Neuronal stem cell (in vitro differentiated cells): ENCODE data around the gene SLF2.

ENCODE experiments used
- DNase-seq: peaks from one replicate; pipeline ENCODE4 v3.0.0-alpha.2; 2013; ENCODE audit warnings: low spot score
- H2AFZ ChIP-seq: one replicate; pipeline ENCODE4 v1.6.1; 2013; ENCODE audit warnings: mild to moderate bottlenecking, low read length, inconsistent platforms
- H2AK5ac ChIP-seq: 2 replicates; pipeline ENCODE4 v1.6.1; 2013; ENCODE audit warnings: low read depth, mild to moderate bottlenecking, inconsistent platforms, low read length, moderate library complexity, mixed read lengths
- H2BK120ac ChIP-seq: 2 replicates; pipeline ENCODE4 v1.6.1; 2013; ENCODE audit warnings: low read depth, mild to moderate bottlenecking, inconsistent platforms, low read length, moderate library complexity, mixed read lengths
- H2BK12ac ChIP-seq: one replicate; pipeline ENCODE4 v1.6.1; 2013; ENCODE audit warnings: low read length, inconsistent platforms
- H2BK15ac ChIP-seq: 2 replicates; pipeline ENCODE4 v1.6.1; 2013; ENCODE audit warnings: mild to moderate bottlenecking, low read length, inconsistent platforms, mixed read lengths
- H2BK5ac ChIP-seq: one replicate; pipeline ENCODE4 v1.6.1; 2013; ENCODE audit warnings: inconsistent platforms, mild to moderate bottlenecking, low read length, moderate library complexity
- H3K14ac ChIP-seq: one replicate; pipeline ENCODE4 v1.6.1; 2013; ENCODE audit warnings: low read length, inconsistent platforms
- H3K18ac ChIP-seq: 2 replicates; pipeline ENCODE4 v1.6.1; 2013; ENCODE audit warnings: low read length, inconsistent platforms
- H3K23ac ChIP-seq: 2 replicates; pipeline ENCODE4 v1.6.1; 2013; ENCODE audit warnings: low read depth, mild to moderate bottlenecking, mixed read lengths, low read length, inconsistent platforms; ENCODE audit not compliant: poor library complexity
- H3K27ac ChIP-seq: replicated peaks from 3 replicates; pipeline ENCODE4 v1.5.1; 2013; ENCODE audit warnings: low read length, inconsistent platforms
- H3K27me3 ChIP-seq, 3 experiments: 2 replicates each; pipeline ENCODE4 v1.6.1; 2013; ENCODE audit warnings: low read length in 3 of 3, mild to moderate bottlenecking in 2 of 3, inconsistent platforms in 1 of 3, low read depth in 1 of 3, mixed read lengths in 1 of 3, moderate library complexity in 1 of 3; ENCODE audit not compliant: control insufficient read depth in 3 of 3, insufficient read depth in 3 of 3
- H3K36me3 ChIP-seq, 2 donors: replicated peaks in 1 of 2; 2 replicates each; pipeline ENCODE4 v1.6.1; 2013; ENCODE audit warnings: low read length in 2 of 2; ENCODE audit not compliant: control insufficient read depth in 2 of 2, insufficient read depth in 2 of 2
- H3K4ac ChIP-seq: 2 replicates; pipeline ENCODE4 v1.6.1; 2013; ENCODE audit warnings: inconsistent platforms, mild to moderate bottlenecking, low read length, moderate library complexity
- H3K4me1 ChIP-seq, 2 donors: 1 replicate in 1 of 2; 2 replicates in 1 of 2; pipeline ENCODE4 v1.6.1; 2013; ENCODE audit warnings: low read length in 2 of 2, low read depth in 1 of 2; ENCODE audit not compliant: control insufficient read depth in 2 of 2, insufficient read depth in 1 of 2
- H3K4me2 ChIP-seq: one replicate; pipeline ENCODE4 v1.6.1; 2013; ENCODE audit warnings: mild to moderate bottlenecking, low read length, inconsistent platforms; ENCODE audit not compliant: insufficient read depth, poor library complexity, severe bottlenecking
- H3K4me3 ChIP-seq, 2 donors: 2 replicates each; pipeline ENCODE4 v1.5.1; 2013; ENCODE audit warnings: low read length in 2 of 2, mild to moderate bottlenecking in 2 of 2, inconsistent platforms in 1 of 2, moderate library complexity in 1 of 2
- H3K79me1 ChIP-seq: one replicate; pipeline ENCODE4 v1.6.1; 2013; ENCODE audit warnings: low read depth, mild to moderate bottlenecking, inconsistent platforms, low read length, moderate library complexity
- H3K9ac ChIP-seq: one replicate; pipeline ENCODE4 v1.6.1; 2013; ENCODE audit warnings: mild to moderate bottlenecking, low read depth, low read length, inconsistent platforms; ENCODE audit not compliant: poor library complexity
- H3K9me3 ChIP-seq, 2 donors: replicated peaks in 1 of 2; 2 replicates each; pipeline versions ENCODE3 to v1.6.1; 2013; ENCODE audit warnings: low read length in 2 of 2, mild to moderate bottlenecking in 2 of 2, inconsistent platforms in 1 of 2, low read depth in 1 of 2, mixed read lengths in 1 of 2, moderate library complexity in 1 of 2; ENCODE audit not compliant: control insufficient read depth in 2 of 2, insufficient read depth in 1 of 2
- H4K8ac ChIP-seq: one replicate; pipeline ENCODE4 v1.6.1; 2013; ENCODE audit warnings: low read depth, mild to moderate bottlenecking, inconsistent platforms, low read length, moderate library complexity
- H4K91ac ChIP-seq: one replicate; pipeline ENCODE4 v1.6.1; 2013; ENCODE audit warnings: low read length, low read depth, mild to moderate bottlenecking, inconsistent platforms; ENCODE audit not compliant: poor library complexity
- WGBS, 2 donors: extraction: QIAGEN DNeasy Blood & Tissue Kit; methylation state at CpG; one replicate each; pipeline ENCODE4 v1.1.7; 2013; ENCODE audit warnings: missing lambda C conversion rate in 2 of 2, mixed read lengths in 1 of 2; ENCODE audit not compliant: insufficient read length in 2 of 2, insufficient replicate concordance in 1 of 2; ENCODE audit errors: extremely low coverage in 2 of 2; 5-methylcytosine and 5-hydroxymethylcytosine counted together

Gene SLF2

DNA sequence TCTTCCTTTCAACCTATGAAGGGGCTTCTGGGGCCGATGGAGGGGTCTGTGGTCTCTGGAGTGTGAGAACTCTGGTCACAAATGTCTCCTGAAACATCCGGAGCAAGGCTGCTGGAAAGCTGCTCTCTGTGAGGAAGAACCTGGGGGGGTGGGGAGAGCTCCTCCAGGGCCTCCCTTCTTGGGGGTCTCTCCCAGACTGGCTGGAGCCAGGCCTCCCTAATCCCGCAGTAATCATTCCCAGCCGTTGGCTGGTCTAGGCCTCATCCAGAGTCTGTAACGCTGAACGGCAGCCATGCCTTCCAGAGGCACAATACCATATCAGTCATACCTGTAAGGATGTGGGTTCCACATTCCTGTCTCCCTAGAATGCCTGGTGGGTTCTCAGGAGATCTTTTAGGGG lies 82.4 kb downstream of the SLF2 start:
- Histone ChIP-seq H2AFZ (no peak overlapping the region), H3K4me2 (no peak overlapping the region), H3K27me3 (no peaks in the 10 kb centered on the region), H3K4ac (no peak overlapping the region), H3K9ac (no peak overlapping the region), H4K8ac (no peak overlapping the region), H2BK15ac (no peak overlapping the region), H4K91ac (no peak overlapping the region), H3K23ac (no peak overlapping the region), H3K14ac (no peak overlapping the region), H3K4me1 (peaks cover 10% of the 10 kb centered on the region in 2 donors), H3K79me1 (peaks cover 4% of the 10 kb centered on the region), H2AK5ac (no peak overlapping the region), H3K18ac (no peak overlapping the region), H3K36me3 (peaks cover 27 to 35% of the 10 kb centered on the region in 2 donors), H2BK120ac (no peak overlapping the region), H3K9me3 (no peaks in the 10 kb centered on the region), H3K4me3 (no peak overlapping the region), H2BK5ac (no peak overlapping the region), H2BK12ac (no peak overlapping the region), H3K27ac (no peak overlapping the region)
- DNase-seq, result no peak
- WGBS, 2 donors, result no CpG with 5 or more reads among the region's 6 CpGs

DNA sequence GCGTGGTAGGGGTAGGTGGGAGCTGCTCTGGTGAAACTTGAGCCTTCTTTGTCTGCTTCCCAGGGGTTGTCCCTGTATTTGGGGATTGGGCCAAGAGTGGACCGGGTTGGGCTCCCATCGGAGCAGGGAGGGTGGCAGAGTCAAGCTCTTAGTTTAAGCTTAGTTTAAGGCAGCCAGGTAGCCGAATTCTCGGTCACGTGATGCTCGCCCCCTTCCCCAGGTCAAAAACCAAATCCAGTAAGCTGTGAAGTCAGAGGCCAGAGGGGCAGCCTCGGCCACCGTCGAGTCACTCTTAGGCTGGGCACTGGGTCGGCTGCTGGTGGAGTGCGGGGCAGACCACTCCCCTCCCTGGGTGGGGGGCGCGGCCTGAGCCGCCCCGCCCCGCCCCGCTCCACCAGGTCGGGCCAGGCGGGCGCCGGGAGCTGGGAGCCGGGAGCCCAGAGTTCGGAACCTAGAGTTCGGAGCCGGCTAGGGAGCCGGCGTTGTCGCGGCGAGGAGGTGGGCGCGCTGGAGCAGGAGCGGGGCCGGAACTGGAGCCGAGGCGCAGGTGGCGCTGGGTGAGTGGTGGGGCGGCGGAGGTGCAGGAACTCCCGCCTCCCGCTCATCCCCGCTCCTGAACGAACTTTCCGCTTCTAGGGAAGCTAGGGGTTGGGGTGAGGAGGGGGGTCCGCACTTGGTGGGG lies 84.1 kb downstream of the SLF2 start:
- Histone ChIP-seq H2BK5ac (no peak overlapping the region), H2BK15ac (peak overlapping the region; percentile 95), H3K79me1 (peaks cover 10% of the 10 kb centered on the region), H2BK12ac (no peak overlapping the region), H3K9me3 (no peaks in the 10 kb centered on the region), H3K4me3 (peak overlapping the region; percentile 92 to 99), H3K9ac (peak overlapping the region; percentile 94), H3K27ac (peak overlapping the region; percentile 94), H4K8ac (no peak overlapping the region), H3K36me3 (peaks cover 14 to 23% of the 10 kb centered on the region in 2 donors), H3K14ac (peak overlapping the region; percentile 58), H4K91ac (no peak overlapping the region), H3K27me3 (no peaks in the 10 kb centered on the region), H3K4me2 (peak overlapping the region; percentile 97), H2AFZ (peak overlapping the region; percentile 95), H3K4me1 (peaks cover 20 to 22% of the 10 kb centered on the region in 2 donors), H2AK5ac (peak overlapping the region; percentile 70), H3K23ac (peak overlapping the region; percentile 96), H3K18ac (peak overlapping the region; percentile 95), H2BK120ac (peak overlapping the region; percentile 78), H3K4ac (no peak overlapping the region)
- no CpG with 5 or more reads among the region's 46 CpGs for WGBS, 2 donors
- peak; percentile 59 for DNase-seq

DNA sequence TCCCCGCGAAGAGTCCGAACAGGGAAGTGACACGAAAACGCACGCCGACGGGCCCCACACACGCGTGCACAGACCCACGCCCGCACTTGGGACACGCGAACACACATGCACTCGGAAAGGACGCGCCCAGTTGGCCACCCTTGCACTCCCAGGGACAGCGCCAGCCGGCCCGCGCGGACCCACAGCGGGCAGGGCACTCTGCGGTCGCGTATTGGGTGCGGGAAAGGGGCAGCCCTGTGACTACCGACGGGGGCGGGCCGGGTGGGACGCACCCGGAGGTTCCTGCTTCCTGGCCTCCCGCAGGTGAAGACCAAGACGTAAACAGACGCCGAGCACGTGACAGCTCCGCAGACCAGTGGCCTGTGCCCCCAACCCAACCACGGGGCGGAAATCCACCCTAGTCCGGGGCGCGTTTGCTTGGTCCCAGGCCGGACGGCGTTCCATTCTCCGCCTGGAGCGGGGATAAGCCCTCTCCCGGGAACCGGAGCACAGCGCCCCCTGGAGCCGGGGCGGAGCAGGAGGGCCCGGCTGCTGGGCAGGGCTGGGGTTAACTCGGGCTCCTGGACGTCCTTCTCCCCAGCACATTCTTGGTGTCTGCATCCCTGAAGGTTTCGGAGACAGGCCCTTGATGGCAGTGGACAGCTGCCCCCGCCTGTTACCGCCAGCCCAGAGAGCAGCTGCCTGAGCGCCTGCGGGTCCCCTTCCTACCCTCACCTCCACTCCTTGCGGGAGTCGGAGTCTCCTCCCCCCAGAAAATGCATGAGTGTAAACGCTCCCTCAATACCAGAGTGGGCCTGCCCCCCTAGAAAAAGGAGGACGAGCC lies 84.8 kb downstream of the SLF2 start:
- Histone ChIP-seq H3K14ac (peak overlapping the region; percentile 58), H3K27ac (peak overlapping the region; percentile 94), H2BK120ac (peak overlapping the region; percentile 78), H2AK5ac (peak overlapping the region; percentile 70), H2BK5ac (peak overlapping the region; percentile 49), H3K18ac (peak overlapping the region; percentile 95), H3K4me3 (peak overlapping the region; percentile 92 to 99), H3K9me3 (no peaks in the 10 kb centered on the region), H3K27me3 (no peaks in the 10 kb centered on the region), H3K4me1 (peaks cover 23 to 25% of the 10 kb centered on the region in 2 donors), H3K23ac (peak overlapping the region; percentile 96), H2BK15ac (peak overlapping the region; percentile 87), H3K4ac (no peak overlapping the region), H4K8ac (no peak overlapping the region), H4K91ac (no peak overlapping the region), H2BK12ac (peak overlapping the region; percentile 24), H3K36me3 (peaks cover 18 to 31% of the 10 kb centered on the region in 2 donors), H3K9ac (peak overlapping the region; percentile 94), H3K4me2 (peak overlapping the region; percentile 97), H2AFZ (peak overlapping the region; percentile 95), H3K79me1 (peaks cover 16% of the 10 kb centered on the region)
- no CpG with 5 or more reads among the region's 66 CpGs for WGBS, 2 donors
- peak; percentile 75 for DNase-seq
